ENCODE measurements around the gene WFDC8.
A peak's percentile ranks its signal among the peaks of the same experiment; 100 is the strongest.

WFDC8 gene

GRCh38 chr20:45547206-45547770 is 31.8 kb downstream of the WFDC8 start, which contains the start of gene EPPIN:
Gene EPPIN (minus strand): TSS chr20:45547401. CDS start chr20:45547357, 44 bp downstream.
- DNase-seq, result no peak

- peak; percentile 5 for DNase-seq
Observed at GRCh38 chr20:45545754-45546453, 33.2 kb downstream of the WFDC8 start.

DNA sequence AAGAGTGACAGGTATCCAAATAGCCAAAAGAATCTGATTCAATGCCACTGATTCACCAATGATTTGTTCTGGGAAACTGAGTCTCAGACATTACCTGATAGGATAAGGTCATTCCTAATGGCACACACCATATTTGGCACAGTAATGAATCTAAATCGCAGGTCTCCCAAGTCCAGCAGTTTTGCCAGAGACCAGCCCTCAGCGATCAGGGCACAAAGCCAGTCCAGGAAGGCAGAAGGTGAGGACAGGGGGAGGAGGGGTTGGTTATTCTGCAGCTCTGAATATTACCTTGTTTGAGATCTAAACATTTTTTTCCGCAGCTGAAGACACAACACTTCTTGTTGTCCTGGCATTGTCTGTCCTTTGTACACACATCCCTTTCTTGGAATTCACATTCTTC is 33.7 kb downstream of the WFDC8 start:
- no peak for DNase-seq

- no peak for DNase-seq
Observed at GRCh38 chr20:45539382-45539781, 39.7 kb downstream of the WFDC8 start, which contains the start of gene WFDC6. Gene WFDC6 (minus strand): TSS chr20:45539482. CDS start chr20:45539407, 75 bp downstream.

GRCh38 chr20:45538209-45538799 is 40.8 kb downstream of the WFDC8 start:
- DNase-seq, result no peak

- DNase-seq, result no peak
Observed at GRCh38 chr20:45527294-45527693, 51.8 kb downstream of the WFDC8 start.

DNA sequence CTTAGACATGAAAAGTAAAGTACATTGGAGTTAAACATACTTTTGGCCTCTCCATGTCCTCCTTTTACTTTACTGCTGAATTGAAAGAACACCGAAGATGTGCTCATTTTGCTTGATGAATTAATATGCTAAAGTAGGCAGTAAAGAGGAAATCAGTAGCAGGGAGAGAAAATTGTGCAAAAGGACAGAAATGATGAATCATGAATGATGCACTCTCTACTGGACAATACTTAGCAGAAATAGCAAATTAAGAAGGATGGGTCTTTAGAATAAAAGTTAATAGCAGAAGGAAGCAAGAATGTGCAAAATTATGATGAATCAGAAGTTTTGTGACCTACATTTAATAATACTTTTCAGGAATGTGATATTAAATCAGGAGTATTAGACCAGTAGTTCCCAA is 55.3 kb downstream of the WFDC8 start:
- no peak for DNase-seq

- no peak for DNase-seq
Observed at GRCh38 chr20:45518282-45518681, 60.8 kb downstream of the WFDC8 start.

- DNase-seq, result no peak
Observed at GRCh38 chr20:45515147-45515913, 63.8 kb downstream of the WFDC8 start, which contains the start of gene SPINT3. Gene SPINT3 (minus strand): TSS chr20:45515622. CDS start chr20:45515608, 14 bp downstream.

- no peak for DNase-seq
Observed at GRCh38 chr20:45510242-45510862, 68.7 kb downstream of the WFDC8 start.

- no peak for DNase-seq
Observed at GRCh38 chr20:45509091-45509490, 70.0 kb downstream of the WFDC8 start.

DNA sequence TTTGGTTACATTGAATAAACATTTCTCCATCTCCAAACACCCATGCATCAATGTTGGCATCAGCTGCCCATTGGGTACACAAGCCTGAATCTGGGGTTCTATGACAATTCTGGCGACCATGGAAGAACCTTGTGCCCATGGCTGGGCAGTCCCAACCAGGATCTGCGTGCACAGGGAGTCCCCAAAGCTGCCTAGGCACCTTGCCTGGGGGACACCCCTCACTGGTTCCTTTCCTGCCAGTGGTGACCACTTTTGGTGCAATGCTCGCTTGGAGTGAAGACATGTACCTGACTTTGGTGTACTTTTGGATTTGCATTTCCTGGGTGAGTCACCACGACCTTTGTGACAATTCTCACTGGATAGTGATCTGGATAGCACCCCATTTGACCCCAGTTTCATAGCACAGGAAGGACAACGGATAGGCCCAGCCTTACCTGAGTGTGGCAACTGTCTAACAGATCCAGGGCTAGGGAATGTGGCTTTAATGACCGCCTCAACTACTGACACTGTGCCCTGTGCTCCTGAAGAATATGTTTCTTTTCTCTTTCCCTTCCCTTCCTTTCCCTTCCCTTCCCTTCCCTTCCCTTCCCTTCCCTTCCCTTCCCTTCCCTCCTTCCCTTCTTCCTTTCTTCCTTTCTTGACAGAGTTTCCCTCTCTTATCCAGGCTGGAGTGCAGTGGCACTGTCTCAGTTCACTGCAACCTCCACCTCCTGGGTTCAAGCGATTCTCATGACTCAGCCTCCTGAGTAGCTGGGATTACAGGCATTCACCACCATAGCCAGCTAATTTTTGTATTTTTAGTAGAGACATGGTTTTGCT is 70.8 kb downstream of the WFDC8 start:
- DNase-seq, result no peak

DNA sequence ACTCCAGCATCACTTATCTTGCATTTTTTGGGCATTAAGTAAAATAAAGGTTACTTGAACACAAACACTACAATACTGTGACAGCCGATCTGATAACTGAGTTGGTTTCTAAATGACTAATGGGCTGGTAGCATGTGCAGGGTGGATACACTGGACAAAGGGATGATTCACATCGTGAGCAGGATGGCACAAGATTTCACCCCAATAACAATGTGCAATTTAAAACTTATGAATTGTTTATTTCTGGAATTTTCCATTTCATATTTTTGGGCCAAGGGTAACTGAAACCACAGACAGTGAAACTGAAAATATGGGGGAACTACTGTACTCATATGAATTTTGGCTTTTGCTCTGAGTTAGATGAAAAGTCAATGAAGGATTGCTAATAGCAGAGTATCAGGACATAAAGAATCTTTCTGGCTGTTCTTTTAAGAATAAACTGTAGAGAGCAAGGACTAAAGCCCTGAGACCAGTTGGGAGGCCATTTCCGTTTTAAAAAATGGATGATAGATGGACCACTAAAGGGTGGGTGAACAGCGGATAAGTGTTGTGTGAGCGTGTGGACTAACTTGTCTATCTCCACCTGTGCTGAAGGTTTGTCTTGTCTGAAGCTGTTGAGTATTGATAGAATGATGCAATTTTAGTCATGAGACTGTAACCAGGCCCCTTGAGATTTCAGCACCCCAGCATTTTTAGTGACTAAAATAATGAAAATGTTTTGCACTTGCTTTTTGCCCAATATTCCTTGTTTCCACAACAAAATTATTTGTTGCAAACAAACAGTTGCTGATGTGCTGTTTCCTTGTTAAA is 71.9 kb downstream of the WFDC8 start:
- no peak for DNase-seq

GRCh38 chr20:45506398-45506797 is 72.7 kb downstream of the WFDC8 start:
- no peak for DNase-seq

DNA sequence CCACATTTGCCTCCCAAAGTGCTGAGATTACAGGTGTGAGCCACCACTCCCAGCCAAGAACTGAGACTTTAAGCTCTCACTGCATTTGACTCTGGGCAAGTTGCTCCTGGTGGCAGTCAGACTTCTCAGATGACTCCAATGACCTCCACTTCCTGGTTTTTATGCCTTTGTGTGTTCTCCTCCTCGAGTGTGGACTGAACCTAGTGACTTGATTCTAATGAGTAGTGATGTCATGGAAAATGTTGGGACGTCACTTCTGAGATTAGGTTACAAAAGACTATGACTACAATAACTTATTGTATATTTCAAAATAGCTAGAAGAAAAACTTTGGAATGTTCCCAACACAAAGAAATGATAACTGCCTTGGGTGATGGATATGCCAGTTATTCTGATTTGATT is 75.7 kb downstream of the WFDC8 start:
- DNase-seq, result no peak

DNA sequence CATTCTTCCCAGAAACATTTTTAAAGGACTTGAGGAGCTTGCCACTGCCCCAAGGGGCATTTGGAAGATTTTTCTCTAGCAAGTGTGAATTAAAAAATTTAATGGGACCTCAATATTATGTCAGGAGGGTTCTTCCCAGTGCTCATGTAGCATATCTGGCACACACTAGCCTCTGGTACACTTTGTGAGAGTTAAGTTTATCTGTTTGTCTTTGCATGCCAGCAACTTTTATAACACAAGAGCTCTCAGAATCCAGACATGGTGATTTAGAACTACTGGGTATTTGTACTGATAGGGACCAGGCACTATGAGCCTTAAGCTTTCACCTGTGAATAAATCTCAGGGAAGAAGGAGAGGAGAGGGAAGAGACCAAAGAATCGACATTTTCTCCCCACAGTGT is 76.5 kb downstream of the WFDC8 start:
- DNase-seq, result no peak
